ENCODE measurements around the gene MAD1L1.

The MAD1L1 gene

DNA sequence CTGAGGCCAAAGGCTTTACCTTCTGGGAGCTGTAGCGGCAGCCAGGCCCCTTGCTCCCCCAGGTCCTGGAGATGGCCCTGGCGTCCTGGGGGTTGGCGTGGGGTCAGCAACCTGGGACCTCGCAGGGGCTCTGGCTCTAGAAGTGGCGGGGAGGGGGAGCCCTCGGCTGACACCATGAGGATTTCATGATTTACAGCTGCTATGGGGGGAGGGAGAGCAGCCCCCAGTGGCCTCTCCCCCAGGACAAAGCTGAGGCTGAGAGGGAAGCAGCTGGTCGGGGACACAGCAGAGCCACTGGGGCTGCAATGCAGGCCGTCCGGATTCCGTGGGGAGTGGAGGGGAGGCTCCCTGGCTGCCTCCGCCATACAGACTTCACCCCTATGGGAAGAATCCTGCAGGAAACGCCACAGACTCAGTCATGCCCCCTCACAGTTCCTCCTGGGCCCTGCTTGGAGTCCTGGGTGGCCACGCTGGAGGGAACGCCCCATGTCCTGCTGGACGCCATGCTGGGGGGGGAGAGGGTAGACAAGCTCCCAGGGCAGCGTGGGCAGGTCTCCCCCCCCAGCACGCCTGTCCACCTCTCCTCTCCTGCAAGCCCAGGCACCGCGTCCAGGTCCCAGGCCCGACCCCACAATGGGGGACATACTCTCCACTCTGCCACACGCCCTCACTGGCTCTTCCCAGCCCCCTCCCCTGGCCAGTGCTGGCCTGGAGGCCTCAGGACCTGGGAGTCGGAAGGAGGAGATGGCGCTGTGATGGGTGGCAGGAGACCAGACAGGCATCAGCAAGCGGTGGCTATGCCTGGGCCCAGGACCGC is 319.1 kb downstream of the MAD1L1 start:
- DNase-seq (ENCODE audit: low spot score): no peak

DNA sequence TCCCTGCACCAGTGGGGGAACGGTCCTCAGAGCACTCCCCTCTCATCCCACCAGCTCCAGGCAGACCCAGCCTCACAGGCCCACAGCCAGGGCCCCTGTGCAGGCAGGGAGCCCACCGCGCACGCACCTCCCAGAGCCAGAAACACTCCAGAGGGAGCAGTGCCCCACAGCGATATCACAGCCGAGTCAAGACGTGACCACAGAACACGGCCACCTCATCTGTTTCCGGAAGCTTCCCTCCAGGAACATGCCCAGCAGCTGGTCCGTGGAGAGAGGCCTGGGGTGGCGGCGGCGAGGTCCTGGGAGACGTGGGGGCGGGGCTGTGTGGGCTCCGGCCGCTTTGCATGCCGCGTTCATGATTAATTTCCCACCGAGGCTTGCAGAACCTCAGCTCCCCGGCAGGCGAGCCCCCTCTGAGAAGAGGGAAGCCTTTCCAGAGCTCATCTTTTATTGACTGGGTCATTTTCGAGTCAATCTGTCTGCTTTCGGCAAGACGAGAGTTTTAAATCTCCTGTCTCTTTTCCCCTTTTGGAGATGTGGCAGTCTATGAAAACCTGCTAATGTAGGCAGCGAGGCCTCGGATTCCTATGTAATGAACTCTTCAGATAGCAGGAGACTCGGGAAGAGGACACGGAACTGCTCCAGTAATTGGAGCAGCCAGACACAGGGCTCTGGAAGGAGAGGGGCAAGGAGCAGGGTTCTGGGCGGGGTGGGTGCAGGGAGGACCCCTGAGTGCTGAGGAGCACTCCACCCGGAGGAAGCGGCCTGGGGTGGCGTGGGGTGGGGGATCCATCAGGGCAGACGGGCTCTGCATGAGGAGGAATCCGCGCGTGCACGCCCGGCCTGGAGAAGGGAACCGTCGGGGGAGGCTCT is 319.9 kb downstream of the MAD1L1 start:
- DNase-seq (ENCODE audit: low spot score): no peak

GRCh38 chr7:1911571-1911970 is 321.2 kb downstream of the MAD1L1 start:
- DNase-seq (ENCODE audit: low spot score): no peak

DNA sequence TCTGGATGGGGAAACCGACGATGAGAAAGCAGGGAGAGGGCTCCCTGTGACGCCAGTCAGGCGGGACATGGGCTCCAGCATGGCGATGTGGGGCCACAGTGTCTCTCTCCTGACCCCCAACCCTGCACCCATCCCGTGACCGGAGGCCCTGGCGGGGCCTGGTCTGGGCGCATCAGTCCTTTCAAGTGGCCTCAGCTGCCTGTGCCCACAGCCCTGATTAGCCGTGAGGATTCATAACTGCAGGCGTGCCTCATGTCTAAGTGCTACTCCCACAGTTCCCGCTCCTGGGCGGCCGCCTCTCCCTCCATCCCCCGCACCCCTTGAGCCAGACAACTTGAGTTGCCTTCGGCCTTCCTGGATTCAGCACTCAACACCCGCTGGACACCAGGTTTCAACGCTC is 321.9 kb downstream of the MAD1L1 start:
- DNase-seq (ENCODE audit: low spot score): no peak

- no peak for DNase-seq (ENCODE audit: low spot score)
These were observed 322.6 kb downstream of the MAD1L1 start for GRCh38 chr7:1910081-1910685.

GRCh38 chr7:1909476-1909875 is 323.3 kb downstream of the MAD1L1 start:
- no peak for DNase-seq (ENCODE audit: low spot score)

DNA sequence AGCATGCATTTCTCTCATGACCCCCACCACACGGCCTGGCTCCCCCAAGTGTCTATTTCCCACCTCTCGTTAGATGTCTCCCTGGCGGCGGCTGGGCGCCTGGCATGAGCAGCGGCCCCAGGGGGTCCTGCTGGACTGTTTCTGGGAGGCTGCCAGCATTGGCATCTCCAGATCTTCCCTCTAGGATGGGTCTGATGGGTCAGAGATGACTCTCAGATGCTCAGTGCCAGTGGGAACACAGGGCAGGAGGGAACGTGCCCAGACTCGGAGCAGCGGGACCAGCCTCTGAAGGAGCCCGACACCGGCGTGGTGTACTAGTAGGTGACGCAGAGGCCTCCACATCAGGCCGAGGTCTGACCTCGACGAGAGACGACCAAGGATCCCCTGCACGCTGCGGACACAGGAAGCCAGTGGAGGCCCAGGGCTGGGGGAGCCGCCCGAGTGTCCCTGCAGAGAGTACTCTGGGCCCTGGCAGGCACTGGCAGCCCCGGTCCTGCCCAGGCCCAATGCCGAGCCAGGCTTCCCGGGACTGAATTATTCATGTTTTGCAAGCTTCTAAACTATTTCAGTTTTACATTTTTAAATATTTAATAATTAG is 323.8 kb downstream of the MAD1L1 start:
- no peak for DNase-seq (ENCODE audit: low spot score)

DNA sequence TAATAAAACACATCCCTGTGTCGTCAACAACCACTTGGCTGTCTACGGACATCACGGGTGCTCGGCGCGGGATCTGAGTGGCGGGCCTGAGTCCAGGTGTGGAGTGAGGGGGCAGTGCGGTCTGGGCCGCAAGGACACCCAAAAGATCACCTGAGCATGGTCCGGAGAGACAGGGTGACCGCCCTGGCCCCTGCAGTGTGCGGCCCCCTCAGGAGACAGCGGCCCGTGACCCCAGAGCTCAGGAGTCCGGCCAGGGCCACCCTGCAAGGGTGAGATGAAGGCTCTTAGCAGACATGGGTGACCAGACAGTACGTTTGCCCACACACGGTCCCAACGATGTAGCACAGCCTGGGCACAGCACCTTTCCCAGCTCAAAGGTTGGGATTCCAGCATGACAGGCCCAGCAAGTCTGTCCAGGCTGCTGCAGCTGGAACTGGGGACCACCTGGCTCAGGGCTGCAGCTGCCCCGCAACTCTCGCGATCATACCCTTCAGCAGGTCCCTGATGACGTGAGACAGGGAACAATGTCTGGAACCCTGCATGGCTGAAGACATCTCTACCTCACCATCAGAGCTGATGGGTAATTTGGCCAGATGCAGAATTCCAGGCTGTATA is 324.9 kb downstream of the MAD1L1 start:
- DNase-seq (ENCODE audit: low spot score): no peak

DNA sequence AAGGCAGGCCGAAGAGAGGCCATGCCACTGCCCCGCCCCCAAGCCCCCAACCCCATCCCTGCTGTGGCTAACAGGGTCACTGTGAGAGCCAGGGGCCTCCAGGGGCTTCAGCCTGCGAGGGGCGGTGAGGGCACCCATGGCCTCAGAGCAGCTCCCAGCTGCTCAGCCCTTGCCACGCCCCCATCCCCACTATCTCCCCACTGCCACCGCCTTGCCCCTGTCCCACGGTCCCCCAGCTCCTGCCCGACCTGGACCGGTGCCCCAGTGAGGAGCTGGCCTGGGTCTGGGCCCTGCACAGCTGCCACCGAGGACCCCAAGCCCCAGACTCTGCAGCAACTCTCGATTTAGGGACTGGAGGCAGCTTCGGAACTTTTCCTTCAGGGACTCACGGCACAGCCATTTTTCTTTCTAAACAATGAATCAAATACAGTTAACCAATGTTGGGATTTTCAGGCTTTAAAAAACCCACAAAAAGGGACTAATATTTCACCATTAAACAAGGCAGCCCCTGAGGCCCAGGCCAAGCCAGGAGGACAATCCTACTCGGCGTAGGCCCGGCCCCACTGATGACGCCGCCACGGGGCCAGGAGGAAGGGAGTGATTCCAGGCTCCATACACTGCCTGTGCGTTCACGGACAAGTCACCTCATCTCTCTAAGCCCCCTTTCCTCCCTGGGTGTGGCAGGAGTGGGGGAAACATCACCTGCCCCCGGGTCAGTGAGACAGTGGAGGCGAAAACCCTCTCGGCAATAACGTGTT is 325.6 kb downstream of the MAD1L1 start:
- no peak for DNase-seq (ENCODE audit: low spot score)

DNA sequence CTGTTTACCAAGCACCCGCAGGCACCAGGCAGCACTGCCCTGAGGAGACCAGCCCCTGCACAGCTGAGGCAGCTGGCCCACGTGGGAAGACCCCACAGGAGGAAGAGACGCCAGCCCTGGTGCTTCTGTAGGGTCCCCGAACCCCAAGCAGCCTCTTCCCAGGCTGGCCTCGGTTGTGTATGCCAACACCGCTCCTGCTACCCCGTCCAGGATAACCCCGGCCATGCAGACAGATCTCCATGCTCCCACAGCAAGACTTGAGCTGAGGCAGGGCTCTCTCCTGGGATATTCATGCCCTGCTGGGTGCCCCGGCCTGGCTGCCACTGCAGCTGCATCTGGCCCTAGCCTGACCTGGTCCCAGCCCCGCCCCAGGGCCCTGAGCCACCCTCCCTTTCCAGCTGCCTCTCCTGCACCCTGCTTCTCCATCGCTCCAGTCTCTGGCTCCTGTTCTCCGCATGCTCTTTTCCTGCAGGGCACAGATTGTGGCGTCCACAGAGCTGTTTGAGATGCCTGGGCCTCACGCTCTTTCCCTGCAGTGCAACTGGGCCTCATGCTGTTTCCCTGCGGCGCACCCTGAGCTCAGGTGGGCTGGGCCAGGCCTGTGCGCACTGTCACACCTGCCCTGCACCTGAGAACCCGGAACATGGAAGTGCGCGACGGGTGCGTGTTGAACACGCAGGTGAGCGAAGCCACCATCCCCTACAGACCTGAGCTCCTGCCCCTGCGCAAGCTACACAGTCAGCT is 326.5 kb downstream of the MAD1L1 start:
- DNase-seq (ENCODE audit: low spot score): no peak

DNA sequence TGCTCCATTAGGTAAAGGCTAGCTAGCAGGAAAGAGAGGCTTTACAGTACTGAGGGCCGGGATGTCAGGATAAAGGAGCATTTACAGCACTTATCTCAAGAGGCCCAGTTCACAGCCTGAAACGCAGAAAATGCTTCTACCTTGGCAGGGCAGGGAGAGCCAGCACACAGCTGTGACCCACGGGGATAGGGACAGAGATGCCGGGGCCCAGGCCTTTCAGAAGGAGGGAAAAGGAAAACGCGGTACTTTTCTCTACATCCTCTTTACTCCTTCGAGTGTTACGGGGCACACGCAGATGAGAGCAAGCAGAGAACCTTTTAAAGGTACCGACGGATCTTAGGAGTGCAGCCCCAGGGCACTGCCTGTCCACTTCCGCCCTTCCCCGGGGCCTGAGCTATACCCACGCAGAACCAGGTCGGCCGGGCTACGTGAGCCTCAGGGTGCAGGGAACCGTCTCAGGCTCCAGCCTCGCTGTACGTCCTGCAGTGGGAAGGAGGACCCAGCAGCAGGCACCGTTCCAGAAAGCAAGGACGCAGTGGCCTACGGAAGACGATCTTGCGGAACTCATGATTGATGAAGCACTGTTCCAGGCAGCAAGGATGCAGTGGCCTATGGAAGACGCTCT is 330.4 kb downstream of the MAD1L1 start:
- no peak for DNase-seq (ENCODE audit: low spot score)

- DNase-seq (ENCODE audit: low spot score): no peak
These were observed 331.1 kb downstream of the MAD1L1 start for GRCh38 chr7:1901431-1902210.

DNA sequence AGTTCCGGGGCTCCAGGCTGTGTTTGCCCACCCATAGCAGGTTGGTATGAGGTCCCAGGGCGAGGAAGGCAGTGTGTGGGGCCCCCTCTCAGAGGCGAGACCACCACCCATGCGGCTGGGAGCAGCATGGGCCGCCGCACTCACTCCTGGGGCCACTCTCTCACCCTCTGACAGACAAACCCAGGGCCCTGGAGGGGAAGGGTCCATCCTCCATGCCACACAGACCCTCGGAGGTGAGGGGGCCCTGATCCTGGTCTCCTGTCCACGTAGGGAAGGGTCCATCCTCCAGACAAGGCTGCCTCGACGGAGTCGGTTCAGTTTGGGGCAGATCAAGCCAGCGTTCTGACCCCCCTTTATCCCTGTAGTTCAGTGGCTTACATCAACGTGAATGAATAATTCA is 331.9 kb downstream of the MAD1L1 start:
- DNase-seq (ENCODE audit: low spot score): no peak

DNA sequence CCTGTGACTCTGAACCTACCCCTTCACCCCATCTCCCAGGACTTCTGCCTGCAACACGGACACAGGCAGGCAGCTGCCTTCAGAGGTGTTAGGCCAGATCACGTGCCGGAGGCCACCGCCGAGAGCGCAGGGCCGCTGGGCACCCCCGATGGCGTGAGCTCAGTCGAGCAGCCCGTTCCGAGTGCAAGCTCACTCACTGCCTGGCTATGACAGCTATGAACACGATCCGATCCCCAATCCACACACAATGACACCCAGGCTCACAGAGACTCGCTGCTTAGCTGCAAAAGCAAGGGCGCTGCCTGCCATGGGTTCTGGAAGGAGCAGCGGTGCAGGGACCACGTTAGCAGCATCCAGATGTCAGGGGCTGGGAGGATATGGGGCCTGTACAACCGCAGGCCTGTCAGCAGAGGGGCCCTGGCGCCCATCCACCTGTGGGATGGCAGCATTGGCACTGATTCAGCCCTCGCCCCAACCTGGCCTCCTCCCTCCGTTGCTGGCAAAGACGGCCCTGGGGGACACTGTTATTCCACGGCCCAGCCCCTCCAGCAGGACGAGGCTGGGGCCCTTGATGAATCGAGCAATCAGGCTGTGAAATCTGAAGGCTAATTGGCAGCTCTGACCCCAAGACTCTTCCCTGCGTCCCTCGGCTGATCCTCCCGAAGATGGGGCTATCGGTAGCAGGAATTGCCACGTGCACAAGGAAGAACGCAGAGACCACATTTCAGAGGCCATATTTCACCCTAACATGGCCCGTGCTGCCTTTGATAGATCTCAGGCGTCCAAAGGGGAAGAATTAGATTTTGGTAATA is 332.6 kb downstream of the MAD1L1 start:
- no peak for DNase-seq (ENCODE audit: low spot score)

DNA sequence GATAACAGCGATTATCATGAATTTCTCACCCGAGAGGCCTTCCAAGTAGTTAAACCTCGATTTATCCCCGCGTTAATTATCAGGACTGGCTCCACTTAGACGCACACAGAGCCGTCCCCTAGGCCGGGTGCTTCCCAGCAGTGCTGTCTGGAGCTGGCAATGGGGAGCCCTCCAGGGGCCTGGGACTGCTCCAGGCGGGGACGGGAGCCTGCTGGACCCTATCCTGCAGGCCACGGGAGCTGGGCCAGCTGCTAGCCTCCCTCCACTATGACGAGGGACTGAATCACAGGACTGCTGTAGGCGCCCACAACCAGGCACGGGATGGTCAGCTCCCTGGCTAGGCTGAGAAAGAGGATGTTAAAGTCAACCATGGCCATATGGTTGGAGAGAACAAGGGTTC is 333.5 kb downstream of the MAD1L1 start:
- no peak for DNase-seq (ENCODE audit: low spot score)

- DNase-seq (ENCODE audit: low spot score): no peak
These were observed 334.0 kb downstream of the MAD1L1 start for GRCh38 chr7:1898628-1899185.

- no peak for DNase-seq (ENCODE audit: low spot score)
These were observed 334.7 kb downstream of the MAD1L1 start for GRCh38 chr7:1897861-1898627.
